GM12801 (cell line): Measurements from ENCODE around the gene RNF31.

Experiments
- CTCF ChIP-seq: IDR thresholded peaks from one replicate; pipeline ENCODE4 v1.5.1; 2011; ENCODE audit warnings: control low read depth; ENCODE audit not compliant: insufficient read length; ENCODE audit errors: extremely low read depth

RNF31 gene

GRCh38 chr14:24179961-24180796, 32.9 kb downstream of the RNF31 start:
- TF ChIP-seq CTCF, result no peak

GRCh38 chr14:24181371-24182077, 34.2 kb downstream of the RNF31 start:
- no peak for TF ChIP-seq CTCF

- TF ChIP-seq CTCF, result no peak
Observed at GRCh38 chr14:24182110-24182882, 35.0 kb downstream of the RNF31 start.

- no peak for TF ChIP-seq CTCF
Observed at GRCh38 chr14:24183014-24183481, 35.8 kb downstream of the RNF31 start.

- TF ChIP-seq CTCF, result no peak
Observed at GRCh38 chr14:24184104-24184970, 37.0 kb downstream of the RNF31 start.

- TF ChIP-seq CTCF, result no peak
Observed at GRCh38 chr14:24185026-24185425, 37.7 kb downstream of the RNF31 start.
